HG03280 (cell line): ENCODE data around the gene ARHGAP11A.
"Not testable (repeated sequence)": the region's sequence is repeated elsewhere in the genome, so short reads cannot be mapped to it uniquely, and the experiment has no call there.

Source experiments
- ATAC-seq: cut with Tn5 transposase; IDR thresholded peaks from one replicate; pipeline ENCODE4 v1.9.1; 2021; ENCODE audit warnings: mild to moderate bottlenecking, moderate library complexity; ENCODE audit not compliant: unreplicated experiment

ARHGAP11A gene, protein sequence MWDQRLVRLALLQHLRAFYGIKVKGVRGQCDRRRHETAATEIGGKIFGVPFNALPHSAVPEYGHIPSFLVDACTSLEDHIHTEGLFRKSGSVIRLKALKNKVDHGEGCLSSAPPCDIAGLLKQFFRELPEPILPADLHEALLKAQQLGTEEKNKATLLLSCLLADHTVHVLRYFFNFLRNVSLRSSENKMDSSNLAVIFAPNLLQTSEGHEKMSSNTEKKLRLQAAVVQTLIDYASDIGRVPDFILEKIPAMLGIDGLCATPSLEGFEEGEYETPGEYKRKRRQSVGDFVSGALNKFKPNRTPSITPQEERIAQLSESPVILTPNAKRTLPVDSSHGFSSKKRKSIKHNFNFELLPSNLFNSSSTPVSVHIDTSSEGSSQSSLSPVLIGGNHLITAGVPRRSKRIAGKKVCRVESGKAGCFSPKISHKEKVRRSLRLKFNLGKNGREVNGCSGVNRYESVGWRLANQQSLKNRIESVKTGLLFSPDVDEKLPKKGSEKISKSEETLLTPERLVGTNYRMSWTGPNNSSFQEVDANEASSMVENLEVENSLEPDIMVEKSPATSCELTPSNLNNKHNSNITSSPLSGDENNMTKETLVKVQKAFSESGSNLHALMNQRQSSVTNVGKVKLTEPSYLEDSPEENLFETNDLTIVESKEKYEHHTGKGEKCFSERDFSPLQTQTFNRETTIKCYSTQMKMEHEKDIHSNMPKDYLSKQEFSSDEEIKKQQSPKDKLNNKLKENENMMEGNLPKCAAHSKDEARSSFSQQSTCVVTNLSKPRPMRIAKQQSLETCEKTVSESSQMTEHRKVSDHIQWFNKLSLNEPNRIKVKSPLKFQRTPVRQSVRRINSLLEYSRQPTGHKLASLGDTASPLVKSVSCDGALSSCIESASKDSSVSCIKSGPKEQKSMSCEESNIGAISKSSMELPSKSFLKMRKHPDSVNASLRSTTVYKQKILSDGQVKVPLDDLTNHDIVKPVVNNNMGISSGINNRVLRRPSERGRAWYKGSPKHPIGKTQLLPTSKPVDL

GRCh38 chr15:32615051-32615870 is at the start of gene ARHGAP11A:
TSS of gene ARHGAP11A (plus strand) at chr15:32615504. CDS start at chr15:32616212, 708 bp downstream.
- peak; percentile 72 for ATAC-seq

GRCh38 chr15:32568988-32569387 is 46.3 kb upstream of the ARHGAP11A start:
- not testable (repeated sequence) for ATAC-seq

GRCh38 chr15:32578482-32578881 is 36.8 kb upstream of the ARHGAP11A start:
- not testable (repeated sequence) for ATAC-seq

- not testable (repeated sequence) for ATAC-seq
Measured at GRCh38 chr15:32585844-32586243, 29.5 kb upstream of the ARHGAP11A start.

DNA sequence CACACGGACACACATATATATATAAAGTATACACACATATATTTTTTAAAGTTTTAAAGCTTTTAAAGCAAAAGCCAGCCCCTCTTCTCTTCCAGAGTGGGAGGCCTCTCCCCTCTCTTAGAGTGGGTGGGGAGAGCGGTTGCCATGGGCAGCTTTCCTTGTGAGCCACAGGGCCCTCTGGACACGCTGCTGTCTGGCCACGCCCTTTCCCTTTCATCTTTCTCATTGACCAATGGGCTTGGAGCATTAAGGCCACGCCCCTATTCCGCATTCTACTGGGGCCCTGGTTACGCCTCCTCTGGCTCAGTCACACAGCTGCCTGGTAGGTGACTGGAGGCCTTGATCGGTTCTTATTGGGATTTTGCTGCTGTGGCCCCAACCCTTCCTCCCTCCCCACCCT is 22.2 kb upstream of the ARHGAP11A start, which contains the start of gene GOLGA8N:
TSS of gene GOLGA8N (plus strand) at position 306 of the 400 bp plus-strand sequence.
- ATAC-seq = not testable (repeated sequence)

DNA sequence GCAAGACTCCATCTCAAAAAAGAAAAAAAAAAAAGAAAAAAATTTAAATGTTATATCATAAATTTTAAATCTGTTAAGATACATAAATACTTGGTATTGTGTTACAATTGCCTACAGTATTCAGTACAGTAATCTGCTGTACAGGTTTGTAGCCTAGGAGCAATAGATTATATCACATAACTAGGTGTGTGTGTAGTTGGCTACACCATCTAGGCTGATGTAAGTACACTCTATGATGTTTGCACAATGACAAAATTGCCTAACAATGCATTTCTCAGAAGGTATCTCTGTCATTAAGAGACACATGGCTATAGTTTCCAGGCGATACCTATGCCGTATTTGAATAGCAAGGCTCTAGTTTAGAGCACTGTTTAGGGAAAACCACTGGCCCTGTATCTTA is 5.8 kb upstream of the ARHGAP11A start:
- not testable (repeated sequence) for ATAC-seq

GRCh38 chr15:32610719-32611118 is 4.6 kb upstream of the ARHGAP11A start:
- ATAC-seq = not testable (repeated sequence)

- peak; percentile 28 for ATAC-seq
Measured at GRCh38 chr15:32614712-32615050, 623 bp upstream of the ARHGAP11A start.

DNA sequence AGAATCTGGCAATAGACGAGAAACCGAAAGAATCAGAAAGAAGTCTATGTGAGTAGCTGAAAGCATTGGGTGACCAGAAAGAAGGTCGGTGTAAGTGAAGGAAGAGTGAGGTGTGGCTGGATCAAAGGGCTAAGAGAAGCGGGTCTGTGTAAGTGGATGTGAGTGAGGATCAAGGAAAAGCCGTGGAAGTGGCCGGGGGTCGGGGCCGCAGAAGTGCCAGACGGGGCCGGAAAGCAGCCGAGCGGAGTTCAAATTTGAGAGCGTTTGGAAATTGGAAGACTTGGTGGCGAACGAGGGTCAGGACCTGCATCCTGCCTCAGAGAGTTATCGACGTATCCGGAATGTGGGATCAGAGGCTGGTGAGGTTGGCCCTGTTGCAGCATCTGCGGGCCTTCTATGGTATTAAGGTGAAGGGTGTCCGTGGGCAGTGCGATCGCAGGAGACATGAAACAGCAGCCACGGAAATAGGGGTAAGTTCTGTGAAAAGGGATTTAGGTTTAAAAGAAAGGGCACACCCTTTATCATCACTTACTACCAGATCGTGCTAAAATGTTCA is 645 bp downstream of the ARHGAP11A start:
- peak; percentile 19 for ATAC-seq

- no peak for ATAC-seq
Measured at GRCh38 chr15:32636410-32636809, 21.1 kb downstream of the ARHGAP11A start.

- ATAC-seq = no peak
Measured at GRCh38 chr15:32636908-32637567, 21.7 kb downstream of the ARHGAP11A start.

- ATAC-seq = no peak
Measured at GRCh38 chr15:32637704-32638103, 22.4 kb downstream of the ARHGAP11A start.

DNA sequence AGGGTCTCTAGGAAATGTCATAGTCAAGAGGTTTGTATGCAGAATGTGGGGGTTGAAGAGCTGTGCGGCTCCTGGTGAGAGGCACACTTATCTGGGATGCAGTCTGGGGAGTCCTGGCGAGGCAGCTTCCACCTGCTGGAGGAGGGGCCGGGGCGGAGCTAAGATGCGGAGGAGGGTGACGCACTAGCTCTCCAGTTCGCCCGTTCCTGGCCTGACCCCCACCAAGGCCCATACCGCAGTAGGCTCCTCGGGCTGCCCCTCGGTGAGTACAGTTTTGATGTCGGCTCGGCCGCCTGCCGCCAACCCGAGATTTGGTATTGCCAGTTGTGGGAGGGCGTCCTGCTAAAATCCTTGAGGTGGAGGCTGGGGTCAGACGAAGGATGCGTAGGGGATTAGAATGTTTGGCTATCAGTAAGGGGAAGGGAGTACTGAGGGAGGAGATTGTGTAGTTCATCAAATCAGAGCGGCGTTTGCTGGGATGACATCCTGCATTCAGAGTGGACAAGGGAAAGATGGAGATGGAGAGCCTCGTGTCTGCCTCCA is 26.3 kb downstream of the ARHGAP11A start, which contains the start of gene SCG5:
TSS of gene SCG5 (plus strand) at position 194 of the 543 bp plus-strand sequence. CDS start 1,883 bp downstream, outside the sequence.
- no peak for ATAC-seq

DNA sequence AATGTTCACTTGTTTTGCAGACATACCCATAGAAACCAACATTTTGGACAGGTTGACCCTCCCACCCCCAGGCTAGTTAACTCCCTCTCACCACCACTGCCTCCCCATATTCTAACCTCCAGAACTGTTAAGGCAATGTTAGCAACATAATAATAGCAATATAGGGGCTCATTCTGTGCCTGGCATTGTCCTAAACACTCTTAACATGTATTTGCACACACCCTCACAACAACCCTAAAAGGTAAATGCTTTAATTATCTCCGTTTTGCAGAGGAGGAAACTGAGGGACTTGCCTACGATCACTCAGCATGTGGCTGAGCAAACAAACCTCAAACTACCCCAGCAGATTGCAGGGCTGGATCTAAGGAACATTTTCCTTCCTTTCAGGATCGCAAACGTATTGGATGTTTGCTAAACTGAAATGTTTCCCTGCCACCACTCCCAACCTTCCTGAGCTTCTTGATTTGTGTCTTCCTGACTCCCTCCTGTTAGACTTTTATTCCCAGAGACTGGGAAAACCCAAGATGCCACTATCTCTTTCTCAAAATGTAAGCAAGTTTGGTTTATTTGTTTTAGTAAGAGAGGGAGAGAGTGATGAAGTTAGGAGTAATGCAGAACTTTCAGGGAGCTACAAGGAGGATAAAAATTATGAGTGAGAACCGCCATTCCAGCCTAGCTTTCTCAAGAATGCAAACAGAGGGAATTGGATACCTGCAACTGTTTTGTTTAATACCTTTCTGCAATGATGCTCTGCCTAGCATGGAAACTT is 27.5 kb downstream of the ARHGAP11A start:
- no peak for ATAC-seq

GRCh38 chr15:32643907-32644445 is 28.7 kb downstream of the ARHGAP11A start:
- ATAC-seq = no peak

DNA sequence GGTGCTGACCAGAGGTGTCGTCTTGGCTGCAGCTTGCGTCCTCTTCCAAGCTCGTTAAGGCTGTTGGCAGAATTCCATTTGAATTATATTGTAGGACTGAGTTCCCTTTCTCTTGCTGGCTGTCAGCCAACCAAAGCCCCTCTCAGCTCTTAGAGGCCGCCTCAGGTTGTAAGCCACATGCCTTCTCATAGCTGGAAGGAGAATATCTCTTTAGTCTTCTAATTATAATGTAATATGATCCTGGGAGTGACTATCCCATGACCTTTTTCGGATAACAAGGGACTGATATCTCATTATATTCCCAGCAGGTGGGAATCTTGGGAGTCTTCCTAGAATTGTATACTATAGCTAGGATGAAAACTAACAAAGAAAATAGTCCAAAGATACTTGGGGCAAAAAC is 31.0 kb downstream of the ARHGAP11A start:
- no peak for ATAC-seq

DNA sequence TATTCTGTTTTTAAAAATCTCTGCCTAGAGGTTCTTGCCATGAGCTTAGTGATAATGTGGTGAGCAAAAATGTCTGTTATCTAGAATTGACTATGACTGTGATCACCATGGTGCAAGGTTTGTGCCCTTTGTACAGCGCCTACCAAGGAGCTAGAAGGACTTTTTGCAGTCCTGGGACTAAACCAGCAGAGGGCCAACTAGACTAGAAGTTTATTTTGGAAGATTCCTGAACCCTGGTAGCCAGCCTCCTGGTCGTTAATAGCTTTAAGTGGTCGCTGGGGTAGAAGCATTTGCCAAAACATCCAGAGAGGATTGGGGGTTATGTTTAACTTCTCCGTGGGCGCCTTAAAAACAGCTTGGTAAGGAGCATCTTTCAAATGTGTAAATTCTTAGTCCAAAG is 34.0 kb downstream of the ARHGAP11A start:
- no peak for ATAC-seq

GRCh38 chr15:32651229-32651837 is 36.0 kb downstream of the ARHGAP11A start:
- ATAC-seq = peak; percentile 76
